ENCODE results near the gene FNDC3B. TPM values are rescaled to one million over a fixed set of nuclear protein-coding genes. Genes with fewer than 3 reads are reported as not detected.

FNDC3B gene
- total RNA-seq, 1 experiment from 2014 or later, result 149 TPM

DNA sequence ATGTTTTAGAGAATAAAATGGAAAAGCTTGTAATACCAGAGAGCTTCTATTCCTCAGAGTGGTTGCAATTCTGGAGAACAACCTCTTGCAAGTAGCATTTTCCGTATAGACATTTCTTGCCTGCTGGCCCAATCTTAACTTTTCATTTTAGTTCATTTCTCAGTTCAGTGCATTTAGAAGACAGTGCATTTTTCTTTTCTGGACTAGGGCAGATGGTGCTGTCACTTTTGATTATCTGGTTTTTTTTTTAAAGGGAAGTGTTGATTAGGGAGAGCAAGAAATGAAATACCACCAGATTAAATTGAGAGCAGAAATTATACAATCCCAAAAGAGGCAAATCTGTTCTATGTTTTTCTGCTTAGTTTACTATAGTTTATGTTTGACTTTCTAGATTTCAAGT, 236.2 kb downstream of the FNDC3B start:
- CTCF ChIA-PET, result interaction anchor here (0.6 to 1.4 kb wide), 4 partner anchors 9 to 1814 kb away, joined by 3 to 5 read pairs (median 3); no protein-coding TSS in a partner anchor
- intact Hi-C loops (cut with micrococcal nuclease), result no loop called here
- peaks cover 24% of the 10 kb centered on the region for H3K4me1 Mint-ChIP-seq (ENCODE audit: insufficient read depth, unreplicated experiment)
- H3K36me3 Mint-ChIP-seq (ENCODE audit: insufficient read depth, unreplicated experiment), result peaks cover 34% of the 10 kb centered on the region
- no peak for DNase-seq (ENCODE audit: unreplicated experiment)
- TF ChIP-seq, protein P1, sequence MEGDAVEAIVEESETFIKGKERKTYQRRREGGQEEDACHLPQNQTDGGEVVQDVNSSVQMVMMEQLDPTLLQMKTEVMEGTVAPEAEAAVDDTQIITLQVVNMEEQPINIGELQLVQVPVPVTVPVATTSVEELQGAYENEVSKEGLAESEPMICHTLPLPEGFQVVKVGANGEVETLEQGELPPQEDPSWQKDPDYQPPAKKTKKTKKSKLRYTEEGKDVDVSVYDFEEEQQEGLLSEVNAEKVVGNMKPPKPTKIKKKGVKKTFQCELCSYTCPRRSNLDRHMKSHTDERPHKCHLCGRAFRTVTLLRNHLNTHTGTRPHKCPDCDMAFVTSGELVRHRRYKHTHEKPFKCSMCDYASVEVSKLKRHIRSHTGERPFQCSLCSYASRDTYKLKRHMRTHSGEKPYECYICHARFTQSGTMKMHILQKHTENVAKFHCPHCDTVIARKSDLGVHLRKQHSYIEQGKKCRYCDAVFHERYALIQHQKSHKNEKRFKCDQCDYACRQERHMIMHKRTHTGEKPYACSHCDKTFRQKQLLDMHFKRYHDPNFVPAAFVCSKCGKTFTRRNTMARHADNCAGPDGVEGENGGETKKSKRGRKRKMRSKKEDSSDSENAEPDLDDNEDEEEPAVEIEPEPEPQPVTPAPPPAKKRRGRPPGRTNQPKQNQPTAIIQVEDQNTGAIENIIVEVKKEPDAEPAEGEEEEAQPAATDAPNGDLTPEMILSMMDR (IDR thresholded peaks at IDR 0.05; ENCODE audit: unreplicated experiment), result no peak
- POLR2A ChIA-PET, result interaction anchor here (0.7 to 1.1 kb wide), 2 partner anchors 11 to 236 kb away, joined by 3 read pairs; partner anchors contain the start of gene FNDC3B
- H3K27me3 Mint-ChIP-seq (ENCODE audit: insufficient read depth, unreplicated experiment), result no peaks in the 10 kb centered on the region
- no TSS peak for BruUV-seq (replicated peaks)
- no peak overlapping the region for H3K4me3 Mint-ChIP-seq (ENCODE audit: unreplicated experiment)
- no peaks in the 10 kb centered on the region for H3K9me3 Mint-ChIP-seq (ENCODE audit: unreplicated experiment)
- H3K27ac Mint-ChIP-seq (ENCODE audit: low read depth, unreplicated experiment), result no peak overlapping the region

DNA sequence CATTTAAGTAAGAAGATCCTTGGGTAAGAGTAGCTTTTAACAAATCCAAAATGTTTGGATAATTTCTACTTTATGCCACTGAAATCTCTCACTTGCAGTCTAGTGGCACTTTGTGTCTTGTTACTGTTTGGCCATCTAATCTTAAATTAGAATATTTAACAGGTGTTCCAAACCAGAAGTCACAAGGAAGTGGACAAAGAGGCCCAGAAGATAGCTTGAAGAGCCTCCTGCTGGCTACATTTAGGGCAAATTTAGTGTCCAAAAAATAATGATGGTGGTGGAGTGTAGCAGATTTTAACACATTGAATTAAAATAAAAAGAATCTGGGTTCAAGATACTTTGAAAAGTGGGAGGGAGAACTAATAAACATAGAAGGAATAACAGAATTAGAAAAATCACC, 236.7 kb downstream of the FNDC3B start:
- TF ChIP-seq, protein P1 (IDR thresholded peaks at IDR 0.05; ENCODE audit: unreplicated experiment), result no peak
- intact Hi-C loops (cut with micrococcal nuclease), result no loop called here
- no TSS peak for BruUV-seq (replicated peaks)
- Mint-ChIP-seq H3K36me3 (ENCODE audit: insufficient read depth, unreplicated experiment) (peaks cover 33% of the 10 kb centered on the region), H3K27ac (ENCODE audit: low read depth, unreplicated experiment) (peak overlapping the region; percentile 82), H3K4me1 (ENCODE audit: insufficient read depth, unreplicated experiment) (peaks cover 26% of the 10 kb centered on the region), H3K4me3 (ENCODE audit: unreplicated experiment) (no peak overlapping the region), H3K27me3 (ENCODE audit: insufficient read depth, unreplicated experiment) (no peaks in the 10 kb centered on the region), H3K9me3 (ENCODE audit: unreplicated experiment) (no peaks in the 10 kb centered on the region)
- DNase-seq (ENCODE audit: unreplicated experiment), result no peak
- CTCF ChIA-PET, result no interaction called here
- POLR2A ChIA-PET, result interaction anchor here (0.7 kb wide), 1 partner anchor 237 kb away, joined by 3 read pairs; the partner anchor contains the start of gene FNDC3B

DNA sequence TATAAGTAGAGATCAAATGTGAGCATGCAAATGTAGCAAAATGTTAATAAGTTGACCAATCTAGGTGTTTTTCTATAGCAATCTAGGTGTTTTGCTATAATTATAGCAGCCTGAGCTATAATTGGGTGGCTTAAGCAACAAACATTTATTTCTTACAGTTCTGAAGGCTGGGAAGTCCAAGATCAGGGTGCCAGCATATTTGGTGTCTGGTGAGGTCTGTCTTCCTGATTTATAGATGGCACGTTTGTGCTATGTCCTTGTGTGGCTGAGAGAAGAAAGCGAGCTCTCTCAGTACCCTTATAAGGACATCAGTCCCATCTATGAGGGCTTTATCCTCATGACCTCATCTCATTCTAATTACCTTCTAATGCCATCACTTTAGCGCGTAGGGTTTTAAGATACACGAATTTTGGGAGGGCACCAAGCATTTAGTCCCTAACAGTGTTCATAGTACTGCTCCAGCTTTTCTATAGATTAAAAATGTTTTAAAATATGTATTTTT, 237.8 kb downstream of the FNDC3B start:
- POLR2A ChIA-PET, result interaction anchor here (0.9 kb wide), 1 partner anchor 21 kb away, joined by 3 read pairs; no protein-coding TSS in a partner anchor
- Mint-ChIP-seq H3K27ac (ENCODE audit: low read depth, unreplicated experiment) (no peak overlapping the region), H3K36me3 (ENCODE audit: insufficient read depth, unreplicated experiment) (peaks cover 25% of the 10 kb centered on the region), H3K4me3 (ENCODE audit: unreplicated experiment) (no peak overlapping the region), H3K27me3 (ENCODE audit: insufficient read depth, unreplicated experiment) (no peaks in the 10 kb centered on the region), H3K9me3 (ENCODE audit: unreplicated experiment) (no peaks in the 10 kb centered on the region), H3K4me1 (ENCODE audit: insufficient read depth, unreplicated experiment) (peaks cover 26% of the 10 kb centered on the region)
- CTCF ChIA-PET, result interaction anchor here (0.9 to 1.1 kb wide), 2 partner anchors 8 to 56 kb away, joined by 3 to 5 read pairs; no protein-coding TSS in a partner anchor
- no peak for DNase-seq (ENCODE audit: unreplicated experiment)
- no TSS peak for BruUV-seq (replicated peaks)
- TF ChIP-seq, protein P1 (IDR thresholded peaks at IDR 0.05; ENCODE audit: unreplicated experiment), result no peak
- intact Hi-C loops (cut with micrococcal nuclease), result no loop called here

DNA sequence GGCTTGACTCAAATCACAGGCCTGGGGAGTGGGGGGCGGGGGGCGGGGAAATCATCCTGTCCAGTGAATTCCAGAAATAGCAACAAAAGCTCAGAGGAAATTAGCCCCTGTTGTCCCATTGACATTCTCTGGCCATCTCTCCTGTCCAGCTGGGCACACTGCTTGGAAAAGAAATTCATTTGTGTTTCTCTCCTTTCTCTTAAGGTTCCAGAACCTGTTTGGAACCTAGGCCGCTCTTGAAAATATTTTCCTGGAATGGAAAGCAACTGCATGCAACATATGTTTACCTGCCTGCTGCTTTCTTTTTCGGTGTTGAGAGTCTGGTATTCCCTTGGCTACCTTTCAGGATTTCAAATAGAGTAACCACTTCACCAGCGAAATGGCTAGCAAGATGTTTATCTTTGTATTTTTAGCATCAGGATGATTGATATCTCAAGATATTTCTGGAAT, 239.8 kb downstream of the FNDC3B start:
- H3K4me3 Mint-ChIP-seq (ENCODE audit: unreplicated experiment), result no peak overlapping the region
- intact Hi-C loops (cut with micrococcal nuclease), result no loop called here
- DNase-seq (ENCODE audit: unreplicated experiment), result no peak
- TF ChIP-seq, protein P1 (IDR thresholded peaks at IDR 0.05; ENCODE audit: unreplicated experiment), result no peak
- BruUV-seq (replicated peaks), result no TSS peak
- H3K9me3 Mint-ChIP-seq (ENCODE audit: unreplicated experiment), result no peaks in the 10 kb centered on the region
- peaks cover 14% of the 10 kb centered on the region for H3K4me1 Mint-ChIP-seq (ENCODE audit: insufficient read depth, unreplicated experiment)
- H3K27me3 Mint-ChIP-seq (ENCODE audit: insufficient read depth, unreplicated experiment), result no peaks in the 10 kb centered on the region
- ChIA-PET POLR2A (no interaction called here), CTCF (interaction anchor here (0.6 kb wide), 1 partner anchor 837 kb away, joined by 3 read pairs; no protein-coding TSS in a partner anchor)
- H3K36me3 Mint-ChIP-seq (ENCODE audit: insufficient read depth, unreplicated experiment), result peaks cover 31% of the 10 kb centered on the region
- peak overlapping the region; percentile 16 for H3K27ac Mint-ChIP-seq (ENCODE audit: low read depth, unreplicated experiment)
